Kidney (tissue), 14 donors: ENCODE results near the gene DCK. TPM values are rescaled to one million over a fixed set of nuclear protein-coding genes. Genes with fewer than 3 reads are reported as not detected.
"Not testable (repeated sequence)": the region's sequence is repeated elsewhere in the genome, so short reads cannot be mapped to it uniquely, and the experiment has no call there.

Experiments
- DNase-seq, 5 donors: peaks; one replicate each; pipeline ENCODE4 v3.0.0-alpha.2; 2013 to 2020
- FAIRE-seq: peaks from 2 replicates; lab custom pipeline; 2012; peaks lifted over from hg19 to GRCh38; lab: Jason Lieb, UNC
- H3K27ac ChIP-seq, 2 donors: one replicate each; pipeline ENCODE4 v1.7.0; 2013; ENCODE audit warnings: low read depth in 2 of 2, low read length in 2 of 2, inconsistent platforms in 1 of 2
- H3K27me3 ChIP-seq: one replicate; pipeline ENCODE4 v1.7.1; 2013; ENCODE audit warnings: low read length, inconsistent platforms; ENCODE audit not compliant: control insufficient read depth, insufficient read depth
- H3K36me3 ChIP-seq, 3 donors: one replicate each; pipeline versions ENCODE4 v1.7.0 to v1.7.1; 2013; ENCODE audit warnings: low read length in 3 of 3, control low read depth in 1 of 3, inconsistent platforms in 1 of 3; ENCODE audit not compliant: insufficient read depth in 3 of 3, control insufficient read depth in 2 of 3
- H3K4me1 ChIP-seq, 3 donors: one replicate each; pipeline versions ENCODE4 v1.7.0 to v1.7.1; 2013; ENCODE audit warnings: low read length in 3 of 3, inconsistent platforms in 1 of 3, low read depth in 1 of 3; ENCODE audit not compliant: control insufficient read depth in 2 of 3, insufficient read depth in 2 of 3
- H3K4me3 ChIP-seq, 3 donors: one replicate each; pipeline versions ENCODE4 v1.7.0 to v1.8.1; 2013; ENCODE audit warnings: low read length in 3 of 3, control low read depth in 1 of 3, inconsistent platforms in 1 of 3
- H3K9ac ChIP-seq, 3 donors: one replicate each; pipeline versions ENCODE4 v1.7.0 to v1.7.1; 2013; ENCODE audit warnings: low read length in 3 of 3, control low read depth in 1 of 3, inconsistent platforms in 1 of 3
- H3K9me3 ChIP-seq, 3 donors: one replicate each; pipeline versions ENCODE4 v1.7.0 to v1.7.1; 2013; ENCODE audit warnings: low read length in 3 of 3, control low read depth in 1 of 3, inconsistent platforms in 1 of 3; ENCODE audit not compliant: control insufficient read depth in 2 of 3, insufficient read depth in 1 of 3
- intact Hi-C: fragments of 100-400 bp; cut with DNase I; formaldehyde crosslinking; loops from one replicate; pipeline ENCODE4 v1.11.1; 2022
- polyA plus RNA-seq: library from polyadenylated mRNA; stranded (reverse); fragments of 350-450 nt; fragmentation: Illumina TruSeq; extraction: RNeasy Lipid Tissue Mini Kit (QIAGEN cat#74804); gene quantifications from one replicate; pipeline ENCODE4 v1.2.3, GENCODE V29; 2014; ENCODE audit warnings: low read depth, low replicate concordance; ENCODE audit not compliant: insufficient read depth
- total RNA-seq: library from RNA; stranded (reverse); fragmentation: NEBNext Ultra II Directional; extraction: Animal tissue kit (Norgen Biotek cat#: 25700); gene quantifications from one replicate; pipeline ENCODE4 v1.2.1, GENCODE V29; 2021
- TF ChIP-seq, protein P1 (sequence below): IDR thresholded peaks from 3 replicates; pipeline ENCODE4 v1.5.1; 2012; ENCODE audit warnings: mild to moderate bottlenecking, moderate library complexity, borderline replicate concordance; ENCODE audit not compliant: insufficient read depth; ENCODE audit errors: extremely low read depth
- donor health status: control.
- donor health status: control.
- donor health status: control.
- donor health status: control.
- donor health status: control.
- donor health status: DM: yes; HTN: yes; CAD: no.
- donor health status: Normal renal cell carcinoma (clear cell type).

The DCK gene
- total and polyA plus RNA-seq, 2 donors from 2014 or later, result 5.5 to 15.2 TPM

DNA sequence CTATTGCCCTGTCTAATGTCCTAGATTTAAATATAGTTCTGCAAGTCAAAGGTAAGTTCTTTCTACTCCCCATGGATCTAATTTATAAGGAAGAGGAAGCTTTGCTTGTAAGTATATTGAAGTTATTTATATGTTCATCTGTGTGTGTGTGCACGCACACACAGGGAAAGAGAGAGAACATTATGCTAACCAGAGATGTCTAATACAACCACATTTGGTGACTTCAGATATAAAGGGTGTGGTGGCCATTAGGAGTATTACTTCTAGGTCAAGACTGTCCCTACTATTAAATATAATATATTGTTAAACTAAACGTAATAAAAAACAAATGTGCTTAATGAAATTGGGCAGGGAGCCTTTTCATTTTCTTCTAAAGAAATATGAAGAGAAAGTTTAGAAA lies 4.1 kb downstream of the DCK start:
- H3K9me3 ChIP-seq, result no peaks in the 10 kb centered on the region
- FAIRE-seq (no peak), DNase-seq (no peak)
- H3K9ac ChIP-seq, result no peak overlapping the region
- no peak overlapping the region for H3K27ac ChIP-seq
- peaks cover 0 to 7% (median 0%) of the 10 kb centered on the region in 3 donors for H3K4me1 ChIP-seq
- H3K36me3 ChIP-seq, result peaks cover 0 to 2% (median 0%) of the 10 kb centered on the region in 3 donors
- H3K4me3 ChIP-seq, result no peak overlapping the region
- H3K27me3 ChIP-seq, result no peaks in the 10 kb centered on the region
- intact Hi-C loops, result no loop called here
- TF ChIP-seq, protein P1, sequence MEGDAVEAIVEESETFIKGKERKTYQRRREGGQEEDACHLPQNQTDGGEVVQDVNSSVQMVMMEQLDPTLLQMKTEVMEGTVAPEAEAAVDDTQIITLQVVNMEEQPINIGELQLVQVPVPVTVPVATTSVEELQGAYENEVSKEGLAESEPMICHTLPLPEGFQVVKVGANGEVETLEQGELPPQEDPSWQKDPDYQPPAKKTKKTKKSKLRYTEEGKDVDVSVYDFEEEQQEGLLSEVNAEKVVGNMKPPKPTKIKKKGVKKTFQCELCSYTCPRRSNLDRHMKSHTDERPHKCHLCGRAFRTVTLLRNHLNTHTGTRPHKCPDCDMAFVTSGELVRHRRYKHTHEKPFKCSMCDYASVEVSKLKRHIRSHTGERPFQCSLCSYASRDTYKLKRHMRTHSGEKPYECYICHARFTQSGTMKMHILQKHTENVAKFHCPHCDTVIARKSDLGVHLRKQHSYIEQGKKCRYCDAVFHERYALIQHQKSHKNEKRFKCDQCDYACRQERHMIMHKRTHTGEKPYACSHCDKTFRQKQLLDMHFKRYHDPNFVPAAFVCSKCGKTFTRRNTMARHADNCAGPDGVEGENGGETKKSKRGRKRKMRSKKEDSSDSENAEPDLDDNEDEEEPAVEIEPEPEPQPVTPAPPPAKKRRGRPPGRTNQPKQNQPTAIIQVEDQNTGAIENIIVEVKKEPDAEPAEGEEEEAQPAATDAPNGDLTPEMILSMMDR, result no peak

DNA sequence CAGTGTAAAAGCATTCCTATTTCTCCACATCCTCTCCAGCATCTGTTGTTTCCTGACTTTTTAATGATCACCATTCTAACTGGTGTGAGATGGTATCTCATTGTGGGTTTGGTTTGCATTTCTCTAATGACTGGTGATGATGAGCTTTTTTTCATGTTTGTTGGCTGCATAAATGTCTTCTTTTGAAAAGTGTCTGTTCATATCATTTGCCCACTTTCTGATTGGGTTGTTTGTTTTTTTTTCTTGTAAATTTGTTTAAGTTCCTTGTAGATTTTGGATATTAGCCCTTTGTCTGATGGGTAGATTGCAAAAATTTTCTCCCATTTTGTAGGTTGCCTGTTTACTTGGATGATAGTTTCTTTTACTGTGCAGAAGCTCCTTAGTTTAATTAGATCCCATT lies 6.2 kb downstream of the DCK start:
- H3K27ac ChIP-seq, H3K27me3 ChIP-seq, H3K9me3 ChIP-seq, H3K9ac ChIP-seq, DNase-seq, H3K4me3 ChIP-seq, intact Hi-C loops, H3K36me3 ChIP-seq, H3K4me1 ChIP-seq, FAIRE-seq: not testable (repeated sequence)

DNA sequence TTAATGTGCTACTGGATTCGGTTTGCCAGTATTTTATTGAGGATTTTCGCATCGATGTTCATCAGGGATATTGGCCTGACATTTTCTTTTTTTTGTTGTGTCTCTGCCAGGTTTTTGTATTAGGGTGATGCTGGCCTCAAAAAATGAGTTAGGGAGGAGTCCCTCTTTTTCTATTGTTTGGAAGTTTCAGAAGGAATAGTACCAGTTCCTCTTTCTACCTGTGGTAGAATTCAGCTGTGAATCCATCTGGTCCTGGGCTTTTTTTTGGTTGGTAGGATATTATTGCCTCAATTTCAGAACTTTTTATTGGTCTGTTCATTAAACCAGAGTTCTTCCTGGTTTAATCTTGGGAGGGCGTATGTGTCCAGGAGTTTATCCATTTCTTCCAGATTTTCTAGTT lies 7.9 kb downstream of the DCK start:
- H3K27me3 ChIP-seq, H3K36me3 ChIP-seq, H3K9me3 ChIP-seq, H3K27ac ChIP-seq, DNase-seq, intact Hi-C loops, FAIRE-seq, H3K4me1 ChIP-seq, H3K4me3 ChIP-seq, H3K9ac ChIP-seq: not testable (repeated sequence)

DNA sequence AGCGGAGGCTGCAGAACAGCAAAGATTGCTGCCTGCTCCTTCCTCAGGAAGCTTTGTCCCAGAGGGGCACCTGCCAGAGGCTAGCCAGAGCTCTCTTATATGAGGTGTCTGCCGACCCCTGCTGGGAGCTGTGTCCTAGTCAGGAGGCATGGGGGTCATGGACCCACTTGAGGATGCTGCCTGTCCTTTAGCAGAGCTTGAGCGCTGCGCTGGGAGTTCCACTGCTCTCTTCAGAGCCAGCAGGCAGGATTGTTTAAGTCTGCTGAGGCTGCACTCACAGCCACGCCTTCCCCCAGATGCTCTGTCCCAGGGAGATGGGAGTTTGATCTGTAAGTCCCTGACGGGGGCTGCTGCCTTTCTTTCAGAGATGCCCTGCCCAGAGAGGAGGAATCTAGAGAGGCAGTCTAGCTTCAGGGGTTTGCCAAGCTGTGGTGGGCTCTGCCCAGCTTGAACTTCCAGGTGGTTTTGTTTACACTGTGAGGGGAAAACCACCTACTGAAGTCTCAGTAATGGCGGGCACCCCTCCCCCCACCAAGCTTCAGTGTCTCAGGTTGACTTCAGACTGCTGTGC lies 10.9 kb downstream of the DCK start:
- H3K36me3 ChIP-seq, result no peaks in the 10 kb centered on the region
- no peaks in the 10 kb centered on the region for H3K9me3 ChIP-seq
- TF ChIP-seq, protein P1, result no peak
- H3K27ac ChIP-seq, result no peak overlapping the region
- no peak overlapping the region for H3K9ac ChIP-seq
- DNase-seq (peak; percentile 37 to 66 (median 52)), FAIRE-seq (no peak)
- no peaks in the 10 kb centered on the region for H3K4me1 ChIP-seq
- H3K27me3 ChIP-seq, result no peaks in the 10 kb centered on the region
- H3K4me3 ChIP-seq, result no peak overlapping the region
- intact Hi-C loops, result no loop called here

DNA sequence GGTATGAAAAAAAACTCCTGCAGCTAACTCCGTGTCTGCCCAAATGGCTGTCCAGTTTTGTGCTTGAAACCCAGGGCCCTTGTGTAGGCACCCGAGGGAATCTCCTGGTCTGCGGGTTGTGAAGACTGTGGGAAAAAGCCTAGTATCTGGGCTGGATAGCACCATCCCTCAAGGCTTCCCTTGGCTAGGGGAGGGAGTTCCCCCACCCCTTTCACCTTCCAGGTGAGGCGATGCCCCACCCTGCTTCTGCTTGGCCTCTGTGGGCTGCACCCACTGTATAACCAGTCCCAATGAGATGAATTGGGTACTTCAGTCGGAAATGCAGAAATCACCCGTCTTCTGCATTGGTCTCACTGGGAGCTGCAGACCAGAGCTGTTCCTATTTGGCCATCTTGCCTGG lies 11.6 kb downstream of the DCK start:
- H3K4me3 ChIP-seq, intact Hi-C loops, FAIRE-seq, H3K9ac ChIP-seq, H3K36me3 ChIP-seq, H3K4me1 ChIP-seq, H3K27me3 ChIP-seq, DNase-seq, H3K9me3 ChIP-seq, H3K27ac ChIP-seq: not testable (repeated sequence)
